Stomach (tissue), 4 donors: ENCODE data around the gene SEC11A.

Source experiments
- CTCF ChIP-seq, 7 experiments: fragments of 450-650 bp in 4 of 7; fragments of 200-600 bp in 3 of 7; sonication (generic) in 3 of 7; IDR thresholded peaks; one replicate each; pipeline ENCODE4 v1.5.1; 2016 to 2019; ENCODE audit warnings: antibody characterized with exemption in 7 of 7, control low read depth in 2 of 7, mild to moderate bottlenecking in 1 of 7
- EP300 ChIP-seq: sonication (generic); formaldehyde crosslinking; IDR thresholded peaks from one replicate; pipeline ENCODE4 v1.6.1; 2017; ENCODE audit warnings: antibody characterized with exemption
- POLR2A ChIP-seq, 4 donors: fragments of 450-650 bp; IDR thresholded peaks; one replicate each; pipeline ENCODE4 v1.6.1; 2016; ENCODE audit warnings: antibody characterized with exemption in 4 of 4, control low read depth in 2 of 4, mild to moderate bottlenecking in 1 of 4, moderate library complexity in 1 of 4
- POLR2AphosphoS5 ChIP-seq, 3 donors: sonication (generic); formaldehyde crosslinking; IDR thresholded peaks; one replicate each; pipeline ENCODE4 v1.6.1; 2016; ENCODE audit warnings: antibody characterized with exemption in 3 of 3

GRCh38 chr15:84645496-84645895, 70.4 kb downstream of the SEC11A start:
- TF ChIP-seq CTCF (IDR thresholded peaks at IDR 0.05): no peak
- TF ChIP-seq POLR2AphosphoS5 (IDR thresholded peaks at IDR 0.05): no peak
- TF ChIP-seq POLR2A (IDR thresholded peaks at IDR 0.05): no peak
- no peak for TF ChIP-seq EP300
